Activated CD8-positive, alpha-beta memory T cell treated with anti-CD3 and anti-CD28 coated beads, Interleukin-2, amount 50 U/mL, for 48 hours (primary cell): ENCODE results near the gene KSR2.

Source experiments
- DNase-seq: peaks from one replicate; pipeline ENCODE4 v3.0.0-alpha.2; 2020

KSR2 gene

GRCh38 chr12:117439531-117440001 is 529.2 kb downstream of the KSR2 start:
- DNase-seq: no peak

DNA sequence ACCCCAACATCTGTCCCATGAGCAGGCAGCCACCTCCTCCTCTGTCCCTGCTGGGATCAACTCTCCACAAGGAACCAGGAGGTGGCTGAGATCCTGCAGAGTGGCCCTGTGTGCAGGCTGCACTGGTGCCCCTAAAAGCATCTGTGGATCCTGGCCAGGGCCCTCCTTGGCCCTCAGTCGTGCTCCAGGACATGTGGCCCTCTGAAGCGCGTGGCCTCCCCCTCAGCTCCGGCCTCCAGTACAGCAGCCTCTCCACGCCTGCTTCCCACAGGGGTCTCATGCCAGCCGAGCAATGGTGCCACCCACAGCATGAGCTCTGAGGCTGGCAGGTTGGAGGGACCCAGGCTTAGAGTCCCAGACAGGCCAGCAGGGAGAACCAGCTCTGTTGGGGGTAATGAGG is 530.0 kb downstream of the KSR2 start:
- no peak for DNase-seq

DNA sequence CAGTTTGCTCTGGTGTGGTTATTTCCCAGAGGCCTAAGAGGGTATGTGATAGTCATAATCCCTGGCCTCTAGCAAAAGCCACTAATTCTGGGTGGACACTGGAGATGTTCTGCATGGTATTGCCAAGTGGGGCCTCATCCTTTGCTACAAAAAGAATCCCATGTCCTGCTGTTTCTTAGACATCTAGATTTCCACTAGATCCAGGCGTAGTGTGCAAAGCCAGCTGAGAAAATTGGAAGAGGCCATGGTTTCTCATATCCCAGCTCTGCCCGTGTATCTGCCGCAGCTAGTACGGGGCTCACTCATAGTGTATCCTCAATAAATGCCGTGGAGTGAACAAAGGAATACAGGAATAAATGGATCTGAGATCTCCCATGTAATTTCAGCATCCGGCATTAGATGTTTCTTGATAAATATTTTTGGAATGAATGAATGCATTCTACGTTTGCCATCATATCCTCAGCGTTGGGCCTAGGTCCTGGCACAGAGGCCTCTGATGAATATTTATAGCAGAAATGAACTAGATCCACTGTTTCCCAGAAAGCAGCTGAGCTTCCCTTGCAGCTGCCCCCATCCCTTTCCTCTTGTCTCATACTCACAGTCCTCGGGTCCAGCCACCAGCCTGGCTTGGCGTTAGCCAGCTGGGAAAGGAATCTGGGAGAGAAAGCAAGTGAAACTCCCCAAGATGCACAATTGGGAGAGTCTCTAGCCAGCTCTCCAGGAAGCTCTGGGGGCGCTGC is 531.1 kb downstream of the KSR2 start:
- DNase-seq: no peak

DNA sequence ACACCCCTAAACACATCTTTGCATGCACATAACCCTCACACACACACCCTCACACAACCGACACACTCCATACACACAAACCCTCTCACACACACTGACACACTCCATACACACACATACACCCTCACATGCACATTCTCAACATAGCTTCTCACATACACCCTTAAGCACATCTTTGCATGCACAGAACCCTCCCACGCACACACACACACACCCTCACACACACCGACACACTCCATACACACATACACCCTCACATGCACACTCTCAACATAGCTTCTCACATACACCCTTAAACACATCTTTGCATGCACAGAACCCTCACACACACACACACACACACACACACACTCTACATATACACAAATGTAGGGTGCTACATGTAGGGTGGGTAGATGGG is 534.9 kb downstream of the KSR2 start:
- DNase-seq: no peak

- no peak for DNase-seq
Observed at GRCh38 chr12:117430246-117430645, 538.5 kb downstream of the KSR2 start.

GRCh38 chr12:117427211-117427610 is 541.6 kb downstream of the KSR2 start:
- DNase-seq: no peak

DNA sequence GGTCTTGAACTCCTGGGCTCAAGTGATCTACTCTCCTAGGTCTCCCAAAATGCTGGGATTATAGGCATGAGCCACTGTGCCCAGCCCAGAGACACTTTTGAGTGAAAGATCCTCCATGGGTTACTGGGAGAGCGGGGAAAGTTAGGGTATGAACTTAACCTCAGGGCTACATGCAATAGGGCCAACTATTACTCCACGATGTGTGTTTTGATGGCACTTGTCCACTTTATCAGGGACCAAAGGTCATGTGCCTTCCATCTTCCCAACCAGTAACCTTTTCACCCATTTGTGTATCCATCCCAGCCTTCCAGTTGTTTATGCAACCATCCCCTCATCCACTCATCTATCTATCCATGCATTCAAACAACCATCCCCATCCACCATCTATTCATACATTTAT is 546.8 kb downstream of the KSR2 start:
- DNase-seq: no peak

GRCh38 chr12:117421068-117421752 is 547.6 kb downstream of the KSR2 start:
- no peak for DNase-seq

- no peak for DNase-seq
Observed at GRCh38 chr12:117417004-117417403, 551.8 kb downstream of the KSR2 start.

DNA sequence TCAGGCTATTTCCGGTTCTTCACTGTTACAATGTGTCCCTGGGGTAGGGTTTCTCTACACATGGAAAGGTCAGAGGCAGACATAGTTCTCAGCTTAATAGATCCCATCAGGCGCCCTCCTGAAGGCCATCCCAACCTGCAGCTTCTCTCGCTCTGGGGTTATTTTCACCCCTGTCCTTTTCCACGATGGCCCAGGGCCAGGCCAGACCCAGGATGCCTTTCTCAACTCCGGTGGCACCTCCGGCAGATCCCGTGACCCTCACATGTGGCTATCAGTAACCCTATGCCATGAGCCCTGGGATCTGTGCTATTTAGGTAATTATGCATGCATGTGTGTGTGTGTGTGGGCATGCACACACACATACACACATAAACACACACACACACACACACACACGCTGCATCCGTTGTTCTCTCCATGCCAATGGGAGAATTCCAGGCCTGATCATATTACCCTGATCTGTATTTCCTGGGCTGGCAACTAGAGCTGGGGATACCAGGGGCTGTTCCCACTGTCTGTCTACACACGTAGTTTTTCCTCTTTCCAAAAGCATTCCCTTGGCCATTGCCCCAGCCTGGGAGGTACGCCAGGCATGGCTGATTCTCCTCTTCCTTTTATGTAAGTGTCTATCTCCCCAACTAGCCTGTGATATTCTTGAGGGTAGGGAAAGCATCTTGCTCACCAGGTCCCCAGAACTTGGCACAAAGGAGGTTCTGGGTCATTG is 556.2 kb downstream of the KSR2 start:
- DNase-seq: no peak

DNA sequence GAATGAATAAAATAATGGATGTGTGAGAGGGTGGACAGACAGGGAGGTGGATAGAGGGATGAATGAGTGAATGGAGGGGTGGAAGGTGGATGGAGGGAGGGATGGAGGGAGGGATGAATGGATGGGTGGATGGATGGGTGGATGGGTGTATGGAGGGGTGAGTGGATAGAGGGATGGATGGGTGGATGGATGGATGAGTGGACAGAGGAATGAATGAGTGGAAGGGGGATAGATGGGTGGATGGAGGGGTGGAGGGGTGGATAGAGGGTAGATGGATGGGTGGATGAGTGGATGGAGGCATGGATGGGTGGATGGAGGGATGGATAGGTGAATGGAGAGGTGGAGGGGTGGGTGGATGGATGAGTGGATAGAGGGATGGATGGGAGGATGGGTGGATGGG is 559.5 kb downstream of the KSR2 start:
- DNase-seq: no peak

DNA sequence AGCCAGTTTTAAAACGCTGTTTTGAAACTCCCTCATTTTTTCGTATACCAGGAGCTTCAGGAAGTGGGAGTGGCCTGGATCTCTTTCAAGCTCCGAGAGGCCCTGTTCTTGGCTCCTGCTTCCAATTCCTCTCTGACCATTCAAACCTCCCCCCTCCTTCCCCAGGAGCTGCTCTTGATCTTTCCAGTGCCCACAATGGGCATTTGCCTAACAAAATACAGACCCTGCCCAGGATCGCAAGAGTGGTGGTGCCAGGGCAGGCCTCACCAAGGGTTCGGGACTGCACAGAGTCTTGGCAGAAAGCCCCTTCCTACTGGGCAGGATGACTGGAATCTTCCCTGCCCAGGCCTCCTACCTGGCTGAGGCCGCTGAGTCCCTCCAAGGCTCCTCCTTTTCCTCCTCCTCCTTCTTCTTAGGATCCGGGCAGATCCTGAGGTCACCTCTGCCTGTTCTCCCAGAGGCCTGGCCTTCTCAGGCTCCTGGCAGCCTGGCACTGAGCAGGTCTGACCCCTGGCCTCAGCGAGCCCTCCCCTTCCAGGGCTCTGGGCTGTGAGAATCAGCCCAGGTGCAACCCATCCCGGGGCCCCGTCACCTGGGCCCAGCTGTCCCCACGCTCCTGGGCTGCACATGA is 560.5 kb downstream of the KSR2 start:
- no peak for DNase-seq

DNA sequence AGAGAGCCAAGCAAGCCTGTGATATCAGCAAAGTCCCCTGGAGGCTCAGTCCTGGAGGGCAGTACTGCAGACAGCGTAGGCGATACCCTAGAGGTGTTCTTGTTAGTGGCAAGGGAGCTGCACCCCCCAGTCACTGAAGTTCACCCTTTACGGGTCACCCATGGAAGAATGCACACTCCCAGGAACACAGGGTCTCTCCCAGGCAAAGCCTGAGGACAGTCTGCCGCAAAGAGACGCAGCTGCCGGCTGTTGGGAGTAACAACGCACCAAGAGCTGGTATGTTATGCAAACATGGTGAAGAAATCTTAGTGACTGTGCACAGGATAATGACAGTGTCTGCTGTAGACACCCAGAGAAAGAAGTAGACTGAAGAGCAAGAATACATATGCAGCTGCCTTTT is 563.9 kb downstream of the KSR2 start:
- no peak for DNase-seq

DNA sequence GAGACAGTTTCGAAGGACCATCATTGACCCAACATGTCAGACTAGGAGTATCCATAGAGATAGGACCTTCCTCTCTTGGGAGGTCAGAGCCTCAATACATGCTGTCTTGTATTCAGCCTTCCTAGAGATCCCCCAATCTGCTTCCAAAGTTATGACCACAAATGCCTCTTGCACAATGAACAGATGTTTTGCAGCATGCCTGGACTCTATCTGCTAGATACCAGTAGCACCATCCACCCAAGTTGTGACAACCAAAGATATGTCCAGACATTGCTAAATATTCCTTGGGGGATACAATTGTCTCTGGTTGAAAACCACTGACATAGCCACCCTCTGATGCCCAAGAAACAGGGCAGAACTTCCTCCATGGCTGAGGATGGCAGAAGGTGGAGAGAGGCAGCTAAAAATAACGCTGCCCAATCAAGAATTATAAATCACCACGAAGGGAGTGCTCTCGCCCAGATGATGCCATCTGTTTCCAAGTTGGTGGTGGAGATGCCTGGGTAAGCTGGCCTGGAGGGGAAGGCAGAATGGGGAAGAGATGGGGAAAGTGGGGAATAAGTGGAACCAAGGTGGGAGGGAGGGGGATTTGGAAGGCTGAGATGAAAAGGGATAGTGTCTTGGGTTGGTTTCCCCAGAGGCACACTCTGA is 564.5 kb downstream of the KSR2 start:
- DNase-seq: no peak

GRCh38 chr12:117403586-117404139 is 565.1 kb downstream of the KSR2 start:
- DNase-seq: no peak
